VCaP (cell line): Measurements from ENCODE around the gene ABI3BP.

Experiments used
- H3K27ac ChIP-seq: fragments of 450-650 bp; 2 replicates; pipeline ENCODE4 v1.5.1; 2017
- TF ChIP-seq, protein P1 (sequence below): fragments of 450-650 bp; conservative IDR thresholded peaks from 2 replicates; pipeline ENCODE4 v1.5.1; 2017; ENCODE audit warnings: mild to moderate bottlenecking, moderate library complexity

Gene ABI3BP

DNA sequence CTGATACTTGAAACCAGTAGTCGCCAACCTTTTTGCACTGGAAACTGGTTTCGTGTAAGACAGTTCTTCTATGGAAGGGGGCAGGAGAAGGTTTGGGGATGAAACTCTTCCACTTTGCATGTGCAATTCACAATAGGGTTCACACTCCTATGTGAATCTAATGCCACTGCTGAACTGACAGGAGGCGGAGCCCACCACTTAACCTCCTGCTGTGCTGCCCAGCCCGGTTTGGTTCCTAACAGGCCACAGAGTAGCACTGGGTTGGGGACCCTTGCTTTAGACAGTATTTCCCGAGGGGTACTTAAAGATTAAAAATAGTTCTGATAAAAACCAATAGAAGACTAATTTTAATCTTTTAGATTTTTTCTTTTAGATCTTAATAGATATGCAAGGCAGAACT, 272.8 kb downstream of the ABI3BP start:
- H3K27ac ChIP-seq = no peak overlapping the region
- TF ChIP-seq, protein P1, sequence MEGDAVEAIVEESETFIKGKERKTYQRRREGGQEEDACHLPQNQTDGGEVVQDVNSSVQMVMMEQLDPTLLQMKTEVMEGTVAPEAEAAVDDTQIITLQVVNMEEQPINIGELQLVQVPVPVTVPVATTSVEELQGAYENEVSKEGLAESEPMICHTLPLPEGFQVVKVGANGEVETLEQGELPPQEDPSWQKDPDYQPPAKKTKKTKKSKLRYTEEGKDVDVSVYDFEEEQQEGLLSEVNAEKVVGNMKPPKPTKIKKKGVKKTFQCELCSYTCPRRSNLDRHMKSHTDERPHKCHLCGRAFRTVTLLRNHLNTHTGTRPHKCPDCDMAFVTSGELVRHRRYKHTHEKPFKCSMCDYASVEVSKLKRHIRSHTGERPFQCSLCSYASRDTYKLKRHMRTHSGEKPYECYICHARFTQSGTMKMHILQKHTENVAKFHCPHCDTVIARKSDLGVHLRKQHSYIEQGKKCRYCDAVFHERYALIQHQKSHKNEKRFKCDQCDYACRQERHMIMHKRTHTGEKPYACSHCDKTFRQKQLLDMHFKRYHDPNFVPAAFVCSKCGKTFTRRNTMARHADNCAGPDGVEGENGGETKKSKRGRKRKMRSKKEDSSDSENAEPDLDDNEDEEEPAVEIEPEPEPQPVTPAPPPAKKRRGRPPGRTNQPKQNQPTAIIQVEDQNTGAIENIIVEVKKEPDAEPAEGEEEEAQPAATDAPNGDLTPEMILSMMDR = no peak

DNA sequence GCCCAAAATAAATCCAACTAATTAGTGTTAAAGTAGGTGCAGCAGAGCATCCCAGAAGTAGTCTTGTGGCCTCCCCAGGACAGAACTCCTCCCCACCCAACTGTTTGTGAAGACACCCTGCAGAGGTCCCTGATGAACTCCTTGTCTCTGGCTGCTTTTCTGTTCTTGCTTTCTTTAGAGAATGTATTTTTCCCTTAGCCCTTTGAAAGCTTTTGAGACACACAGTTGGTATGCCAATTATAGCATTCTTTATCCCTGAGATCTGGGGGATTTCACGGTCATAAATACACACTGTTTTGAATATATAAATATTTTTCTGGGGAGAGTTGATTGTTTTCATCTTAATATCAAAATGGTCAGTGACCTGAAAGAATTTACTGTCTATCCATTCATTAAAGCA, 274.1 kb downstream of the ABI3BP start:
- no peak overlapping the region for H3K27ac ChIP-seq
- TF ChIP-seq, protein P1 = no peak

DNA sequence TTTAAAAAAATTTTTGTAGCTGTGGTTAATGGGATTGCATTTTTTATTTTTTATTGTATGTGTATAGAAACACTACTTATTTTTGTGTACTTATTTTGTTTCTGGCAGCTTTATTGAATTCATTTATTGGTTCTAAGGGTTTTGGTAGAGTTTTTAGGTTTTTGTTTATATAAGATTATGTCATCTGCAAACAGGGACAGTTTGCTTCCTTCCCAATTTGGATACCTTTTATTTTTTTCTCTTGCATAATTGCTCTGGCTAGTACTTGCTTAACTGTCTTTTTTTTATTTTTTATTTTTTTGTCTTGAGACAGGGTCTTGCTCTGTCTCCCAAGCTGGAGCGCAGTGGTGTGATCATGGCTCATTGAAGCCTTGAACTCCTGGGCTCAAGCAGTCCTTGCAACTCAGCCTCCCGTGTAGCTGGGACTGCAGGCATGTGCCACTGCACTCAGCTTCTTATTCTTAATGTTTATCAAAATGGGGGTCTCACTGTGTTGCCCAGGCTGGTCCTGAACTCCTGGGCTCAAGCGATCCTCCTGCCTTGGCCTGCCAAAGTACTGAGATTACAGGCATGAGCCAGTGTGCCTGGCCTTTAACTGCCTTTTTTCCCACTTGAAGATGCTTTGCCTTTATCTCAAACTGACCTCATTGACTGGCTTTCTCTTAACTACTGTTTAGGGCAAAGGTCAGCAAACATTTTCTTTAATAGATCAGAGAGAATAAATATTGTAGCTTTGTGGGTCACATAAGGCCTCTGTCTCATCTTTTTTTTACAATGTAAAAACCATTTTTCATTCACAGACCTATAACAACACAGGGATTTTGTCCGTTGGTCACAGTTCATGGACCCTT, 275.4 kb downstream of the ABI3BP start:
- H3K27ac ChIP-seq = no peak overlapping the region
- TF ChIP-seq, protein P1 = no peak

DNA sequence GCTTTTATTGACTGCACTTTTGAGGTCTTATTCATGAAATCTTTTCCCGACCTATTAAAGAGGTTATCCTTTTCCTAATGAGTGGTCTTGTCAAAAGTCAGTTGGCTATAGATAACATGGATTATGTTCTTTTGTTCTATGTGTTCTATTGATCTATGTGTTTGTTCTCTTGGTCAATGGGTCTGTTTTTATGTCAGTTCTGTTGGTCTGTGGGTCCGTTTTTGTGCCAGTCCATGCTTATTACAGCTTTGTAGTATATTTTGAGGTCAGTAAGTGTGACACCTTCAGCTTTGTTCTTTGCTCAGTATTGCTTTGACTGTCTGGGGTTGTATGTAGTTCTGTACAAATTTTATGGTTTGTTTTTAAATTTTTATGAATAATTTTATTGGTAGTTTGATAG, 276.2 kb downstream of the ABI3BP start:
- TF ChIP-seq, protein P1 = no peak
- H3K27ac ChIP-seq = no peak overlapping the region

DNA sequence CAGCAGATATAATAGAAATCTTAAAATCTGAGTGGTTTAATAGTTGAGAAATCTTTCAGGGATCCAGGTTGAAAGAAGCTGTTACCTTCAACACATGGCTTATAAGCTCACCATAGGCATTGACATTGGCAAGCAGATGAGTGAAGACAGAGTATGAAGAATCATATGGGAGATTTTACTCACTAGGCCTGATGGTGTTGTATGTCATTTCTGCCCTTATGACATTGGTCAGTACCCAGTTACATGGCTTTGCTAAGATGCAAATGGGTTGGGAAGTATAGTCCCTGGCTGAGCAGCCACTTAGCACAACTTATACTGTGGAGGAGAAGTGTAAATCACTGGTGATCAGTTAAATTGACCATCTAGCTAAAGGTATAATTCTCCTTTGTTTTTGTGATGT, 278.0 kb downstream of the ABI3BP start:
- H3K27ac ChIP-seq = no peak overlapping the region
- TF ChIP-seq, protein P1 = no peak

DNA sequence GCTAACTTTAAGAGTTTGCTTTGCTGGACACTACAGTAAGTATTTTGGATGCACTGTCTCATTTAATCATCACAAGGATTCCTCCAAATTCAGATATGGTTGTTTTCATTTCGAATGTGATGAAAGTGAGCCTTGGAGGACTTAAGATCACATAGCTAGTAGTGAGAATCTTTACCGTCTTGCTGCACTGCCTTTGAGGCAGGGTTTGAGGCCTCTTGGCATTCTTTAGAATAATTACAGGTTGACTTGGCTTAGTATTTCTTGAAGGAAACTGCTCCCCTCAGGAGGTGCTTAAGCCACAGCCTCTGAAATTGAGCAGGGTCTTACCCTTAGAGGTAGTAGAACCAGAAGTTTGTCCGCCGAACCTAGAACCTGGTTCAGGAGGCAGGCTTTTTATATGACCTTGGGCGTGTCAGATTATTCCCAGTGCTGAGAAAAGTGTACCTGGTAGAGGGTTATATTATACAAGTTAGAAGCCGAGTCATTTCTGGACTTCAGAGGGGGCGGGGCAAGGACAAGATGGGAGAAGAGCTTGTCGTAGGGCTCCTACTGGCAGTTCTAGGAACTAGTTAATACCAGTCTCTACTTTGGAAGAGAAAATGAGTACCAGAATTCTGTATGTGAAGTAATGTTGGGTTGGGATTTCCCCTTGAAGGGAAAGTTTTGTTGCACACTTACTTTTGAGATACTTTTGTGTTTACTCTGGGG, 282.8 kb downstream of the ABI3BP start:
- peak overlapping the region; percentile 81 for H3K27ac ChIP-seq
- TF ChIP-seq, protein P1 = peak; percentile 59

DNA sequence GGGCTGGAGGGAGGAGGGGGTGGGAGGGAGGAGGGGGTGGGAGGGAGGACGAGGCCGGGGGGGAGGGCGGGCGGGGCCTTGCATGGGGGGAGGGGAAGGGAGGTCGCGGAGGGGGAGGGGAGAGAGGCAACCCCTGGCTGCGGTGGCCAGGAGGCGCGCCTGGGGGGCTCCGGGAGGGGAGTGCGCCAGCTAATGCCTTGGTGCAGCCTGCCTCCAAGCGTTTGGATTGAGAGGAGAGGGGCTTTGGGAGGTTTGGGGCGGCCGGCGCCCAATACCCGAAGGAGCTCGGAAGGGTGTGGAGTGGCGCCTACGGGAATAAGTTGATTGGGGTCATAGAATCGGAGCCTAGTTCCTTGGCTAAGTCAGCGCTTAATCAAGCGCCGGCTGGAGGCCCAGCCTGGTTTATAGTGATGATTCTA, 283.4 kb downstream of the ABI3BP start:
- TF ChIP-seq, protein P1 = no peak
- peak overlapping the region; percentile 81 for H3K27ac ChIP-seq
